Astrocyte of the spinal cord (primary cell): ENCODE results near the gene GRM8.
"Not testable (repeated sequence)": the region's sequence is repeated elsewhere in the genome, so short reads cannot be mapped to it uniquely, and the experiment has no call there.

Experiments
- DNase-seq: peaks from one replicate; pipeline ENCODE4 v3.0.0; 2011; ENCODE audit warnings: low read depth, low spot score
- H3K4me3 ChIP-seq: 2 replicates; pipeline ENCODE4 v1.5.1; 2011; ENCODE audit warnings: low read depth, mild to moderate bottlenecking, low read length, moderate library complexity
- in situ Hi-C: cut with HindIII; loops from 2 replicates; pipeline ENCODE4 v1.10.0; 2017; ENCODE audit warnings: low sequenced_read_pairs
- TF ChIP-seq, protein P1 (sequence below): IDR thresholded peaks from 2 replicates; pipeline ENCODE4 v1.5.1; 2012; ENCODE audit warnings: low read depth, mild to moderate bottlenecking, low read length, inconsistent platforms

Gene GRM8

DNA sequence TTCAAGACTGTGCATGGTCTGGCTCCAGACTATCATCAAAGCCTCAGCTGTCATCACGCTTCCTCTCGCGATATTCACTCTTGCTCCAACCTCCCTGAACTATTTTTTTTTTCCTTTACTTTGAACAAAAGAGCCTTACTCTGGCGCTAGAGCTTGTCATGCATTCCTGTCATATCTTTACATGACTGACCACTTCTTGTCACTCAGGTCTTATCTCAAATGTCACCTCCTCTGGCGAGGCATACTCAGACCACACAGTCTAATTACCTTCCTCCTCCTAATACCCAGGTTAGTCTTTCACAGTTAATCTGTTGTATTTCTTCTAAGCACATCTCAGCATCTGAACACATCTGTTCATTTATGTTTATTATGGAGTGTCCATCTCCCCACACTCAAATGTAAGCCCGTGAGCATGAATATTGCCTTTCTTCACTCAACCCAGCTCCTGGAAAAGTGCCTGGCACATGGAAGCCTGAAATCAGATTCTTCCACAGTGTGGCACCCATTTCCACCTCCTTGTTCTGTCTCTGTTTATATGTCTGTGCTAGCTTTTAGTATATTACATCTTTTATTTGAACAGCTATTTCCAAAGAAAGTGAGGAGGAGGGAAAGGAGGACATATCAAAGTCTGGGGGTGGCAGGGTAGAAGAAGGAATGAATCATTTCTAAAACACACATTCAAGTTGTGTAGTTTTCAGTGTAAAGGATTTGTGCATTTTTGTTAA, 351.5 kb downstream of the GRM8 start:
- in situ Hi-C loops, H3K4me3 ChIP-seq, DNase-seq: not testable (repeated sequence)

DNA sequence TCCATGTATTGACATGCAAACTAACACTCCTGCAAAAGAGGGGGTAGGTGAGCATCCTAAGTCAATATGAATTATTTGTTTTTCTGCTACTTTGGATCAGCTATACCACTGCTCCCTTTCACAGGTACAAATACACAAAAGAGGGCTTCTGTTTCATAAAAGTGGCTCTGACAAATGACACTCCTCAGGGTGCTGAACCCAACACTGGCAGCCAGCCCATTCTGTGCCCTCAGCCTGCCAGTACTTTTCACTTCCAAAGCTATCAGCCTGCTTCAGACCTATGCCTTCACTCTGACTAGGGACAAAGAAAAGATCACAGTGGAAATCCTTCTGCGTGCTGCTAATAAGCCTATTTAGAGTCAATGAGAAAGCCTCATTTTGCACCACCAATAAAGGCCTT, 364.8 kb downstream of the GRM8 start:
- DNase-seq, H3K4me3 ChIP-seq, in situ Hi-C loops: not testable (repeated sequence)

DNA sequence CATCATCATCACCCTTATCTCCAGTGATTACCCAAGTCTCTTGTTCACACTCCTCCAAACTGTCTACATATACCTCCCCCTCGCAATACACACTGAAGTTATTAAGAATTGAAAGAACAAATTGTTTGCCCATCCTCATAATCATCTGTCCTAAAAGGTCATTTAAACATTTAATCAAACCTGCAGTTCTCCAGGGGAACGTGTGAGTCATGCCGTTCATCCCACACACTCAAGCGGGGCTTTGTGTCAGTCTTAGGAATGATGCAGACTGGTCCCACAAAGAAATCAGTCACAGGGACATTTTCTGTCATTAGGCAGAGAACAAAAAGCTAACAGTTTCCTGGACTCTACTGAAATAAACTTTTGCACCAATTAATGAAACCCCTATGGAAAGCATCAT, 365.2 kb downstream of the GRM8 start:
- in situ Hi-C loops = not testable (repeated sequence)

DNA sequence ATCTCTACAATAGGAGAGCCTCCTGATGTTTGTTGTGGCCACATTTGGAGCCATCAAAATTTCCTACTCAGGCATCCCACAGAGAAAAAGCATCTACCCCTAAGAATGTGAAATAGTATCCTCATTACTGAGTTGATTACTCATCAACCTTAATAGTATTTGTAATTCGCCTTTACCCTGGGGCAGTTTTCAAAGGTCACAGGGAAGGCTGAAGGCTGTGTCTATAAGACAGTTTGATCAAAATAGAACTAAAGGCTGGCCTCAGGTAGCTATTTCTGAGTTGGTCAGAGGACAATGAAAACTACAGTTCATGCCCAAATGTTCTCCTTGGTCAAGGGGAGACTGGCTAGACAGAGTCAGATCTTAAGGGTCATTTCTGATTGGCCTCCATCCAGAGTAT, 370.0 kb downstream of the GRM8 start:
- DNase-seq, H3K4me3 ChIP-seq, in situ Hi-C loops: not testable (repeated sequence)

More for the DNA sequence above, 365.2 kb downstream of the GRM8 start:
- not testable (repeated sequence) for H3K4me3 ChIP-seq, DNase-seq

DNA sequence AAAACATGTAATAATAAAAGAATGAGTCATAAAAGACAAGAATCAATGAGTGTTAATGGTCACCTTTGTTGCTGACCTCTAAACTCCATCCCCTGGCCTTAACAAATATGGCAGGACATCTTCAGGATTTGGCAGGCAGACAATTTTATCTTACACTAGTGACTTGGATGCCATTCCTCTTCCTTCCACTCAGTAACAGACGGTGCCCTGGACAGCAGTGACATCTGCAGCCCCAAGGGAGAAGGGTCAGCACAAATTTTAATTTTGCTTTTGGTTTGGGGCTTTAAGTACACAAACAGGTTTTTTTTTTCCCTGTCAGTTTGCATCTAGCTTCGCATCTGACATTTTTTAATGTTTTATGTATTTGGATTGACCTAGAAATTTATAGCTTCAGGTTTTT, 370.8 kb downstream of the GRM8 start:
- H3K4me3 ChIP-seq, in situ Hi-C loops, DNase-seq: not testable (repeated sequence)

DNA sequence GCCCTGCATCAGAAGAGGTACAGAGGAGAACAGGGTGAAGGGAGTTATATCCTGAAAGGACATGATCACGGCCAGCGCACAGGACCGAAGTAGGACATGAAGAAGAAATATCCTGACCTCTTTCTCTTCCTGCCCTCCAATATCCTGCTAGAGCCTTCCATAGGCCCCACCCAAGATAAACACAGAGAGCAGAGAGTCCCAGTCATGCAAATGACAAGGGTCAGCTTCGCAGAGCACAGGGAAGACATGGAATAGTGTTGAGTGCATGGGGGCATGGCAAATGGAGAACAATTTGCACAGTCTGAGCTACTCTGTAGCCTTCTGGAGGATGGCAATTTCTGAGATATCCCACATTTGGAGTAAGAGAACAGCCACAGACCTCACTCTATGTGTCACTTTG, 371.4 kb downstream of the GRM8 start:
- no peak overlapping the region for H3K4me3 ChIP-seq
- TF ChIP-seq, protein P1, sequence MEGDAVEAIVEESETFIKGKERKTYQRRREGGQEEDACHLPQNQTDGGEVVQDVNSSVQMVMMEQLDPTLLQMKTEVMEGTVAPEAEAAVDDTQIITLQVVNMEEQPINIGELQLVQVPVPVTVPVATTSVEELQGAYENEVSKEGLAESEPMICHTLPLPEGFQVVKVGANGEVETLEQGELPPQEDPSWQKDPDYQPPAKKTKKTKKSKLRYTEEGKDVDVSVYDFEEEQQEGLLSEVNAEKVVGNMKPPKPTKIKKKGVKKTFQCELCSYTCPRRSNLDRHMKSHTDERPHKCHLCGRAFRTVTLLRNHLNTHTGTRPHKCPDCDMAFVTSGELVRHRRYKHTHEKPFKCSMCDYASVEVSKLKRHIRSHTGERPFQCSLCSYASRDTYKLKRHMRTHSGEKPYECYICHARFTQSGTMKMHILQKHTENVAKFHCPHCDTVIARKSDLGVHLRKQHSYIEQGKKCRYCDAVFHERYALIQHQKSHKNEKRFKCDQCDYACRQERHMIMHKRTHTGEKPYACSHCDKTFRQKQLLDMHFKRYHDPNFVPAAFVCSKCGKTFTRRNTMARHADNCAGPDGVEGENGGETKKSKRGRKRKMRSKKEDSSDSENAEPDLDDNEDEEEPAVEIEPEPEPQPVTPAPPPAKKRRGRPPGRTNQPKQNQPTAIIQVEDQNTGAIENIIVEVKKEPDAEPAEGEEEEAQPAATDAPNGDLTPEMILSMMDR = no peak
- no peak for DNase-seq
- in situ Hi-C loops = no loop called here

DNA sequence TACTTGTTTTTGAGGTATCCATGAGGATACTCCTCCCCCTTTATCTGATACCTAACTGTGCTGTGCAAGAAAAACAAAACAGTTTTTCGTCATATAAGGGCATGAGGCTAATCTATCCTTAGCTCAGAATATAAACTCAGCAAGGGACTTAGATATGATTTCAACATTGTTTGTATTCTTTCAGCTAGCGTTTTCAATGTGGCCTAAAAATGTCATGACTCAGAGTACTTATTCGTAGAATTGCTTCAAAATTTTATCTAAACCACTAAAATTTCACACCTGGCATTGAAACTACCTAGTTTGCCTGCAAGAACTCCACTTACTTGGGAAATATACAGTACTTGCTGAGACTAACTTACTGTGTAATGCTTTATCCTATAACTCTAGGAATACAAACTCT, 376.2 kb downstream of the GRM8 start:
- in situ Hi-C loops, H3K4me3 ChIP-seq, DNase-seq: not testable (repeated sequence)

DNA sequence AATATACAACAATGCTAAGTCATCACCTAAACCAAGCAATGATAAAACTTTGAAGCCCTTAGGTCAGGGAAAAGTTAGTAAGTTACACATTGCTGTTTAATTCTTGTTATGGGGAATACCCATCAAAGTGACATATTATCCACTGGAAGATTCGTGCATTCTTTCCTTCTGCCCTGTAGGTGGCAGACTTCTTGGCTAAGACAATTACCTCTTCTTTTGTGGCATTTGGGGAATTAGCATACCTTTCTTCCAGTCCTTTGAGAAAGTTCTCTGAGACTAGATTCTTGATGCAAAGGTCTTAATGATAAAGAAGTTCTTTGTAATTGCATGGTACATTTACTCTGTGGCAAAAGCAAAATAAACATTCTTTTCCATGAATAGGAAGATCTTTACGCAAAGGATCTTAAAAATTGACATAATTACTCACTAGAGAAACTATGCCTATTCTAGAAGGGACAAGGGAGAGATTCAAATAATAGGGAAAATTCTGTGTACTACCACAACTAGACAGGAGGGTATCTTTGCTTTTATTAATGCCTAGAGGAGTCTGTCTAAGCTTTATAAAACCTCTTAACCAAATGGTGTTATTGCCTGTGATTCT, 395.9 kb downstream of the GRM8 start:
- TF ChIP-seq, protein P1 = peak; percentile 51
- no peak overlapping the region for H3K4me3 ChIP-seq
- in situ Hi-C loops = no loop called here
- peak; percentile 3 for DNase-seq

DNA sequence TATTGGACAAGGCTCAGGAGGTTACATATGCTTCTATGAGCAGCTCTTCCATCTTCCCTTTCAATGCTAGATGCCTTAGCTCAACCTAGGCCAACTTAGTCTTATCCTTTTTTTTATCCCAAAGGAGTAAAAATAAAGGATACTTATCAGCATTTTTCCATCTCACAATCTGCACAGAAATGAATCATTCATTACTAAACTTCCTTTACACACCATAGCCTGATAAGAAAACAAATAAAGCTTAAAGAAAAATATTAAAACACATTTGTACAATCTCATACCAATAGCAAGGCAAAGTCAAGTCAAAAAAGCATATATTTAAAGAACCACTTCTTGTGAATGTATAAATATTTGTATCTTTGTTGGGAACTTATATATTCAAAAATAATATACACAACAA, 407.4 kb downstream of the GRM8 start:
- DNase-seq = no peak
- H3K4me3 ChIP-seq = no peak overlapping the region
- in situ Hi-C loops = no loop called here
- TF ChIP-seq, protein P1 = no peak

DNA sequence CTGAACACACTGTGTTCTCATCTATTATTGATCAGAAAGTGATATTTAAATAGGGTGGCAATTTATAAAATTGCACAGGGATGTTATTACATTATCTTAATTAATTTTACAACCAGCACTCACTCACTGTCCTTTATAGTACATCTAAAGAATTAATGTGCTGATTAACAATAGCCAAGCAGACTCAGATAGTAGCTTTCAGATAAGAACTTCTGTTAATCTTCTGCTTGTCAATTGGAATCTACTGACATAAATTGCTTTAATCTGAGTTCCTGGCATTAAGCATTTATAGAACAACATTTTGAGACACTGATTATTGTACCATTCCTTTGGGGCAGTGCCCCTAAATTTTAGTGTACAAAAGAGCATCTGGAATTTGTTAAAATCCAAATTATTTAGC, 408.9 kb downstream of the GRM8 start:
- TF ChIP-seq, protein P1 = no peak
- no peak for DNase-seq
- in situ Hi-C loops = no loop called here
- H3K4me3 ChIP-seq = no peak overlapping the region
